CD8-positive, alpha-beta memory T cell (primary cell): ENCODE data around the gene TSTD2. TPM values are rescaled to one million over a fixed set of nuclear protein-coding genes. Genes with fewer than 3 reads are reported as not detected.

ENCODE experiments used
- CTCF ChIA-PET: fragments of 350-600 bp; sonication (Branson Sonifier 250); formaldehyde crosslinking; loops from one replicate; lab custom pipeline; 2021; ENCODE audit warnings: antibody characterized with exemption; lab: Charles Lee
- POLR2A ChIA-PET: fragments of 350-600 bp; sonication (Branson Sonifier 250); formaldehyde crosslinking; loops from one replicate; lab custom pipeline; 2021; ENCODE audit warnings: antibody characterized with exemption; lab: Charles Lee
- DNase-seq, 5 donors: peaks; one replicate each; pipeline versions ENCODE4 v3.0.0 to v3.0.0-alpha.2; 2020 to 2022; ENCODE audit warnings: mixed read lengths in 1 of 5
- H3K27ac ChIP-seq: one replicate; pipeline ENCODE4 v1.7.0; 2013; ENCODE audit warnings: low read depth, mild to moderate bottlenecking, low read length, moderate library complexity
- H3K27me3 ChIP-seq: 2 replicates; pipeline ENCODE4 v1.7.0; 2013; ENCODE audit warnings: low read length, mild to moderate bottlenecking; ENCODE audit not compliant: insufficient read depth, poor library complexity, severe bottlenecking
- H3K36me3 ChIP-seq: 2 replicates; pipeline ENCODE4 v1.7.0; 2013; ENCODE audit warnings: mild to moderate bottlenecking, low read length, moderate library complexity; ENCODE audit not compliant: insufficient read depth
- H3K4me1 ChIP-seq: 2 replicates; pipeline ENCODE4 v1.7.0; 2013; ENCODE audit warnings: mild to moderate bottlenecking, low read length, moderate library complexity; ENCODE audit not compliant: insufficient read depth
- H3K4me3 ChIP-seq: 2 replicates; pipeline ENCODE4 v1.7.0; 2013; ENCODE audit warnings: mild to moderate bottlenecking, low read length
- H3K9me3 ChIP-seq: 2 replicates; pipeline ENCODE4 v1.7.0; 2013; ENCODE audit warnings: mild to moderate bottlenecking, low read length
- H3K27ac Mint-ChIP-seq, 8 donors: one replicate each; pipeline ENCODE4 v1.8.0; 2020 to 2021; ENCODE audit warnings: mixed read lengths in 8 of 8, mild to moderate bottlenecking in 6 of 8, inconsistent platforms in 3 of 8, moderate library complexity in 3 of 8
- H3K27me3 Mint-ChIP-seq, 2 donors: one replicate each; pipeline ENCODE4 v1.8.0; 2020 to 2021; ENCODE audit warnings: mixed read lengths in 2 of 2, mild to moderate bottlenecking in 1 of 2, moderate library complexity in 1 of 2
- H3K36me3 Mint-ChIP-seq, 3 donors: one replicate each; pipeline ENCODE4 v1.8.0; 2020 to 2021; ENCODE audit warnings: mixed read lengths in 3 of 3, inconsistent platforms in 1 of 3, mild to moderate bottlenecking in 1 of 3
- H3K4me1 Mint-ChIP-seq, 3 donors: one replicate each; pipeline ENCODE4 v1.8.0; 2020 to 2021; ENCODE audit warnings: mixed read lengths in 3 of 3, inconsistent platforms in 1 of 3, mild to moderate bottlenecking in 1 of 3
- H3K4me3 Mint-ChIP-seq, 7 donors: one replicate each; pipeline ENCODE4 v1.8.0; 2020 to 2021; ENCODE audit warnings: mixed read lengths in 7 of 7, mild to moderate bottlenecking in 6 of 7, moderate library complexity in 4 of 7, inconsistent platforms in 2 of 7
- H3K9me3 Mint-ChIP-seq, 5 donors: one replicate each; pipeline ENCODE4 v1.8.0; 2020 to 2022; ENCODE audit warnings: mixed read lengths in 5 of 5, mild to moderate bottlenecking in 3 of 5, moderate library complexity in 2 of 5, inconsistent platforms in 1 of 5
- polyA plus RNA-seq: library from polyadenylated mRNA; unstranded; fragments of 300-500 nt; fragmentation: Illumina TruSeq; gene quantifications from one replicate; pipeline ENCODE4 v1.2.3, GENCODE V29; 2021
- total RNA-seq, 2 experiments: library from RNA; stranded (reverse); gene quantifications; one replicate each; pipeline ENCODE4 v1.2.3, GENCODE V29; 2021

Gene TSTD2
- total and polyA plus RNA-seq, 3 experiments from 2014 or later: 5.7 to 14.7 (median 13.8) TPM

- H3K27me3 ChIP-seq: no peaks in the 10 kb centered on the region
- ChIA-PET CTCF (no interaction called here), POLR2A (no interaction called here)
- peak overlapping the region in 6 of 8 donors; percentile 8 to 81 (median 50) for H3K27ac Mint-ChIP-seq
- H3K27ac ChIP-seq: no peak overlapping the region
- H3K9me3 ChIP-seq: no peaks in the 10 kb centered on the region
- peaks cover 71% of the 10 kb centered on the region for H3K36me3 ChIP-seq
- H3K4me1 ChIP-seq: no peaks in the 10 kb centered on the region
- no peak for DNase-seq
- no peaks in the 10 kb centered on the region for H3K27me3 Mint-ChIP-seq
- H3K36me3 Mint-ChIP-seq: peaks cover 0 to 95% (median 26%) of the 10 kb centered on the region in 3 donors
- H3K4me3 Mint-ChIP-seq: no peak overlapping the region
- no peak overlapping the region for H3K4me3 ChIP-seq
- H3K9me3 Mint-ChIP-seq: no peaks in the 10 kb centered on the region
- peaks cover 14 to 15% (median 14%) of the 10 kb centered on the region in 3 donors for H3K4me1 Mint-ChIP-seq
Observed at GRCh38 chr9:97666907-97667686, 33.9 kb upstream of the TSTD2 start.

GRCh38 chr9:97665742-97666141 is 32.6 kb upstream of the TSTD2 start:
- Mint-ChIP-seq H3K27me3 (no peaks in the 10 kb centered on the region), H3K36me3 (peaks cover 0 to 94% (median 29%) of the 10 kb centered on the region in 3 donors), H3K4me3 (no peak overlapping the region), H3K27ac (peak overlapping the region in 6 of 8 donors; percentile 3 to 64 (median 38)), H3K9me3 (no peaks in the 10 kb centered on the region), H3K4me1 (peaks cover 14 to 15% (median 14%) of the 10 kb centered on the region in 3 donors)
- CTCF ChIA-PET: no interaction called here
- Histone ChIP-seq H3K4me3 (no peak overlapping the region), H3K27ac (no peak overlapping the region), H3K36me3 (peaks cover 70% of the 10 kb centered on the region), H3K27me3 (no peaks in the 10 kb centered on the region), H3K9me3 (no peaks in the 10 kb centered on the region), H3K4me1 (no peaks in the 10 kb centered on the region)
- no peak for DNase-seq
- POLR2A ChIA-PET: no interaction called here

GRCh38 chr9:97660847-97661246 is 27.7 kb upstream of the TSTD2 start:
- Mint-ChIP-seq H3K9me3 (no peaks in the 10 kb centered on the region), H3K36me3 (peaks cover 6 to 94% (median 31%) of the 10 kb centered on the region in 3 donors), H3K27ac (peak overlapping the region in 2 of 8 donors; percentile 46 to 64), H3K4me3 (no peak overlapping the region), H3K4me1 (peaks cover 2 to 7% (median 4%) of the 10 kb centered on the region in 3 donors), H3K27me3 (no peaks in the 10 kb centered on the region)
- no peaks in the 10 kb centered on the region for H3K27me3 ChIP-seq
- DNase-seq: no peak
- no peak overlapping the region for H3K27ac ChIP-seq
- CTCF ChIA-PET: interaction anchor here (1.1 kb wide), 1 partner anchor 36 kb away, joined by 3 read pairs; the partner anchor contains the start of gene XPA
- H3K4me3 ChIP-seq: no peak overlapping the region
- H3K9me3 ChIP-seq: no peaks in the 10 kb centered on the region
- H3K4me1 ChIP-seq: no peaks in the 10 kb centered on the region
- peaks cover 51% of the 10 kb centered on the region for H3K36me3 ChIP-seq
- POLR2A ChIA-PET: no interaction called here

- Histone ChIP-seq H3K36me3 (peaks cover 51% of the 10 kb centered on the region), H3K4me3 (no peak overlapping the region), H3K4me1 (no peaks in the 10 kb centered on the region), H3K9me3 (no peaks in the 10 kb centered on the region), H3K27me3 (no peaks in the 10 kb centered on the region), H3K27ac (no peak overlapping the region)
- H3K27ac Mint-ChIP-seq: peak overlapping the region in 1 of 8 donors; percentile 63
- POLR2A ChIA-PET: no interaction called here
- CTCF ChIA-PET: interaction anchor here (1.1 kb wide), 1 partner anchor 37 kb away, joined by 3 read pairs; the partner anchor contains the start of gene XPA
- no peaks in the 10 kb centered on the region for H3K27me3 Mint-ChIP-seq
- peaks cover 0 to 7% (median 4%) of the 10 kb centered on the region in 3 donors for H3K4me1 Mint-ChIP-seq
- no peak overlapping the region for H3K4me3 Mint-ChIP-seq
- no peaks in the 10 kb centered on the region for H3K9me3 Mint-ChIP-seq
- DNase-seq: no peak
- H3K36me3 Mint-ChIP-seq: peaks cover 6 to 95% (median 31%) of the 10 kb centered on the region in 3 donors
Observed at GRCh38 chr9:97660340-97660739, 27.2 kb upstream of the TSTD2 start.

GRCh38 chr9:97659771-97660170 is 26.6 kb upstream of the TSTD2 start:
- no peaks in the 10 kb centered on the region for H3K9me3 ChIP-seq
- CTCF ChIA-PET: interaction anchor here (1.1 kb wide), 1 partner anchor 37 kb away, joined by 3 read pairs; the partner anchor contains the start of gene XPA
- Mint-ChIP-seq H3K9me3 (no peaks in the 10 kb centered on the region), H3K4me1 (peaks cover 0 to 7% (median 4%) of the 10 kb centered on the region in 3 donors), H3K27me3 (no peaks in the 10 kb centered on the region), H3K4me3 (no peak overlapping the region), H3K27ac (peak overlapping the region in 5 of 8 donors; percentile 8 to 76 (median 26)), H3K36me3 (peaks cover 6 to 95% (median 32%) of the 10 kb centered on the region in 3 donors)
- H3K27me3 ChIP-seq: no peaks in the 10 kb centered on the region
- peaks cover 48% of the 10 kb centered on the region for H3K36me3 ChIP-seq
- H3K4me1 ChIP-seq: no peaks in the 10 kb centered on the region
- no peak overlapping the region for H3K4me3 ChIP-seq
- H3K27ac ChIP-seq: no peak overlapping the region
- POLR2A ChIA-PET: no interaction called here
- DNase-seq: no peak

GRCh38 chr9:97658707-97659106 is 25.5 kb upstream of the TSTD2 start:
- no peak overlapping the region for H3K27ac ChIP-seq
- no peak for DNase-seq
- no peaks in the 10 kb centered on the region for H3K27me3 ChIP-seq
- H3K36me3 ChIP-seq: peaks cover 42% of the 10 kb centered on the region
- no peak overlapping the region for H3K4me3 Mint-ChIP-seq
- no peaks in the 10 kb centered on the region for H3K9me3 ChIP-seq
- H3K4me1 ChIP-seq: no peaks in the 10 kb centered on the region
- no peaks in the 10 kb centered on the region for H3K9me3 Mint-ChIP-seq
- H3K27me3 Mint-ChIP-seq: no peaks in the 10 kb centered on the region
- peaks cover 6 to 94% (median 31%) of the 10 kb centered on the region in 3 donors for H3K36me3 Mint-ChIP-seq
- no peak overlapping the region for H3K4me3 ChIP-seq
- ChIA-PET POLR2A (no interaction called here), CTCF (interaction anchor here (1.0 kb wide), 1 partner anchor 60 kb away, joined by 3 read pairs; no protein-coding TSS in a partner anchor)
- H3K4me1 Mint-ChIP-seq: peaks cover 0 to 2% (median 0%) of the 10 kb centered on the region in 3 donors
- peak overlapping the region in 2 of 8 donors; percentile 3 to 66 for H3K27ac Mint-ChIP-seq

GRCh38 chr9:97651646-97652045 is 18.5 kb upstream of the TSTD2 start:
- H3K9me3 Mint-ChIP-seq: no peaks in the 10 kb centered on the region
- POLR2A ChIA-PET: no interaction called here
- no peak for DNase-seq
- peaks cover 0 to 8% (median 7%) of the 10 kb centered on the region in 3 donors for H3K4me1 Mint-ChIP-seq
- H3K36me3 Mint-ChIP-seq: peaks cover 0 to 87% (median 19%) of the 10 kb centered on the region in 3 donors
- H3K9me3 ChIP-seq: no peaks in the 10 kb centered on the region
- no peak overlapping the region for H3K4me3 ChIP-seq
- no peaks in the 10 kb centered on the region for H3K27me3 Mint-ChIP-seq
- no peak overlapping the region for H3K27ac ChIP-seq
- no peaks in the 10 kb centered on the region for H3K27me3 ChIP-seq
- no peaks in the 10 kb centered on the region for H3K4me1 ChIP-seq
- no peak overlapping the region for H3K4me3 Mint-ChIP-seq
- H3K36me3 ChIP-seq: peaks cover 43% of the 10 kb centered on the region
- CTCF ChIA-PET: no interaction called here
- H3K27ac Mint-ChIP-seq: no peak overlapping the region

- peaks cover 5 to 83% (median 23%) of the 10 kb centered on the region in 3 donors for H3K36me3 Mint-ChIP-seq
- Histone ChIP-seq H3K27me3 (no peaks in the 10 kb centered on the region), H3K4me1 (no peaks in the 10 kb centered on the region), H3K4me3 (no peak overlapping the region), H3K9me3 (no peaks in the 10 kb centered on the region), H3K27ac (no peak overlapping the region), H3K36me3 (peaks cover 60% of the 10 kb centered on the region)
- ChIA-PET CTCF (no interaction called here), POLR2A (no interaction called here)
- no peaks in the 10 kb centered on the region for H3K9me3 Mint-ChIP-seq
- DNase-seq: no peak
- H3K27me3 Mint-ChIP-seq: no peaks in the 10 kb centered on the region
- peaks cover 7 to 14% (median 12%) of the 10 kb centered on the region in 3 donors for H3K4me1 Mint-ChIP-seq
- H3K27ac Mint-ChIP-seq: peak overlapping the region in 1 of 8 donors; percentile 69
- no peak overlapping the region for H3K4me3 Mint-ChIP-seq
Observed at GRCh38 chr9:97647996-97648395, 14.8 kb upstream of the TSTD2 start.
